Spleen (tissue), 11 donors: Measurements from ENCODE around the gene DAPK1. TPM values are rescaled to one million over a fixed set of nuclear protein-coding genes. Genes with fewer than 3 reads are reported as not detected.
A peak's percentile ranks its signal among the peaks of the same experiment; 100 is the strongest.

Source experiments
- DNase-seq: peaks from one replicate; pipeline ENCODE4 v3.0.0-alpha.2; 2020
- H3K27ac ChIP-seq, 8 donors: fragments of 200-600 bp; sonication (generic) in 7 of 8; 1 replicate in 4 of 8; 2 replicates in 4 of 8; pipeline versions ENCODE4 v1.5.0 to v1.8.0; 2016 to 2021; ENCODE audit warnings: inconsistent platforms in 4 of 8, mild to moderate bottlenecking in 4 of 8, moderate library complexity in 1 of 8
- H3K27me3 ChIP-seq, 7 donors: fragments of 200-600 bp; sonication (generic) in 6 of 7; replicated peaks in 1 of 7; 1 replicate in 4 of 7; 2 replicates in 3 of 7; pipeline versions ENCODE4 v1.5.0 to v1.8.0; 2016 to 2021; ENCODE audit warnings: inconsistent platforms in 3 of 7, mild to moderate bottlenecking in 1 of 7
- H3K36me3 ChIP-seq, 6 donors: fragments of 200-600 bp; sonication (generic) in 5 of 6; 1 replicate in 4 of 6; 2 replicates in 2 of 6; pipeline versions ENCODE4 v1.5.0 to v1.8.0; 2016 to 2021; ENCODE audit warnings: inconsistent platforms in 2 of 6
- H3K4me1 ChIP-seq, 6 donors: fragments of 200-600 bp; sonication (generic) in 5 of 6; 1 replicate in 3 of 6; 2 replicates in 3 of 6; pipeline versions ENCODE4 v1.5.0 to v1.8.0; 2016 to 2021; ENCODE audit warnings: inconsistent platforms in 3 of 6
- H3K4me3 ChIP-seq, 8 donors: fragments of 200-600 bp; sonication (generic) in 7 of 8; 1 replicate in 4 of 8; 2 replicates in 4 of 8; pipeline versions ENCODE4 v1.5.0 to v1.8.0; 2016 to 2021; ENCODE audit warnings: inconsistent platforms in 4 of 8, mild to moderate bottlenecking in 4 of 8, moderate library complexity in 2 of 8
- H3K9me3 ChIP-seq, 8 donors: fragments of 200-600 bp; sonication (generic) in 7 of 8; 1 replicate in 4 of 8; 2 replicates in 4 of 8; pipeline versions ENCODE4 v1.5.0 to v1.8.0; 2016 to 2021; ENCODE audit warnings: inconsistent platforms in 4 of 8
- POLR2A ChIP-seq, 3 donors: fragments of 450-650 bp; IDR thresholded peaks; one replicate each; pipeline ENCODE4 v1.5.1; 2017; ENCODE audit warnings: antibody characterized with exemption in 3 of 3, mild to moderate bottlenecking in 1 of 3
- POLR2AphosphoS5 ChIP-seq, 3 donors: sonication (generic); formaldehyde crosslinking; IDR thresholded peaks; one replicate each; pipeline ENCODE4 v1.5.1; 2017; ENCODE audit warnings: antibody characterized with exemption in 3 of 3
- WGBS, 5 donors: extraction: QIAGEN DNeasy Blood & Tissue Kit in 3 of 5; methylation state at CpG; one replicate each; pipeline versions ENCODE4 v1.1.5 to v1.1.7; 2013 to 2018; 5-methylcytosine and 5-hydroxymethylcytosine counted together
- intact Hi-C: fragments of 100-400 bp; cut with DNase I; formaldehyde crosslinking; loops from one replicate; pipeline ENCODE4 v1.15.0; 2023; ENCODE audit warnings: low total_unique reads
- polyA plus RNA-seq, 3 donors: library from polyadenylated mRNA; stranded (reverse); fragments of 200-250 nt; gene quantifications; one replicate each; pipeline ENCODE4 v1.2.1, GENCODE V29; 2013
- total RNA-seq, 7 donors: library from RNA; depleted of rRNA in 3 of 7; stranded (reverse); fragments of >200 nt in 3 of 7; fragmentation: NEBNext Ultra II Directional in 4 of 7; extraction: Animal tissue kit (Norgen Biotek cat#: 25700) in 4 of 7; gene quantifications; one replicate each; pipeline versions ENCODE4 v1.1.0 to v1.2.1, GENCODE V29; 2016 to 2021
- TF ChIP-seq, protein P1 (sequence below), 11 experiments: fragments of 200-600 bp in 7 of 11; fragments of 450-650 bp in 4 of 11; sonication (generic) in 4 of 11; IDR thresholded peaks in 8 of 11; conservative IDR thresholded peaks in 3 of 11; 1 replicate in 7 of 11; 2 replicates in 4 of 11; pipeline versions ENCODE4 v1.4.0 to v1.8.0; 2016 to 2021; ENCODE audit warnings: antibody characterized with exemption in 11 of 11, inconsistent platforms in 4 of 11, mild to moderate bottlenecking in 1 of 11
- donor health status: healthy with polysubstance abuse.
- donor health status: DM: no; HTN: no; CAD: no; lungs with moderate emphysema.
- donor health status: DM: no; HTN: no; CAD: no.
- donor health status: Bipolar disorder and iron deficiency.
- donor health status: healthy.
- donor health status: DM: no; HTN: no; CAD: no.
- donor health status: DM: yes; HTN: yes; CAD: no.

Gene DAPK1
- total and polyA plus RNA-seq, 10 donors: 6.4 to 126 (median 102) TPM

DNA sequence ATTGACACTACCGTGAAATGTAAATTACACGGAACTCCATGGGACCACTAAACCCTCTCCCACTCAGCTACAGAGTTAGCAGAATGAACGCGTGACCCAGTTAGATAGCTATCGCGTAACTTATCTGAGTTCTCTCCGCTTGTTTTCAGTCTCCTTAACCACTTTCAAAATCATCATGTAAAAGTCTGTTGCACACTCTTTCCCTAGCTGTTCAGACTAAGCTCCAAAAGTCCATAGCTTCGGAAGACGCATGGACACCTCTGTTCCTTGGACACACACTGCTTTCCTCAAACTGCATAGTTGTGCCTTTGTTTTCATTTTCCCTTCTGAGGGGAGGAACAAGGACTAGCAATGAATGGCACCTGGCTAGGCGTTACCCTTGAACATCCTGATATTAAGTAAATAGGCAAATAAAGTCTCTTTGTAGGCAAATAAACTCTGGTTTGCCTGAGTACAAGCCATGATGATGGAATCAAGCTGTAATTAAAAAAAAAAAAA is 83.3 kb downstream of the DAPK1 start:
- intact Hi-C loops: no loop called here
- WGBS, 5 donors: 86 to 92% (median 89%) methylated on average over 10 of the region's 10 CpGs
- TF ChIP-seq POLR2A (IDR thresholded peaks at IDR 0.05): no peak
- TF ChIP-seq, protein P1, sequence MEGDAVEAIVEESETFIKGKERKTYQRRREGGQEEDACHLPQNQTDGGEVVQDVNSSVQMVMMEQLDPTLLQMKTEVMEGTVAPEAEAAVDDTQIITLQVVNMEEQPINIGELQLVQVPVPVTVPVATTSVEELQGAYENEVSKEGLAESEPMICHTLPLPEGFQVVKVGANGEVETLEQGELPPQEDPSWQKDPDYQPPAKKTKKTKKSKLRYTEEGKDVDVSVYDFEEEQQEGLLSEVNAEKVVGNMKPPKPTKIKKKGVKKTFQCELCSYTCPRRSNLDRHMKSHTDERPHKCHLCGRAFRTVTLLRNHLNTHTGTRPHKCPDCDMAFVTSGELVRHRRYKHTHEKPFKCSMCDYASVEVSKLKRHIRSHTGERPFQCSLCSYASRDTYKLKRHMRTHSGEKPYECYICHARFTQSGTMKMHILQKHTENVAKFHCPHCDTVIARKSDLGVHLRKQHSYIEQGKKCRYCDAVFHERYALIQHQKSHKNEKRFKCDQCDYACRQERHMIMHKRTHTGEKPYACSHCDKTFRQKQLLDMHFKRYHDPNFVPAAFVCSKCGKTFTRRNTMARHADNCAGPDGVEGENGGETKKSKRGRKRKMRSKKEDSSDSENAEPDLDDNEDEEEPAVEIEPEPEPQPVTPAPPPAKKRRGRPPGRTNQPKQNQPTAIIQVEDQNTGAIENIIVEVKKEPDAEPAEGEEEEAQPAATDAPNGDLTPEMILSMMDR (IDR thresholded peaks at IDR 0.05 in 8 of 11, conservative IDR thresholded peaks at IDR 0.05 in 3 of 11): no peak
- TF ChIP-seq POLR2AphosphoS5 (IDR thresholded peaks at IDR 0.05): no peak
- Histone ChIP-seq H3K36me3 (no peaks in the 10 kb centered on the region), H3K4me3 (no peak overlapping the region), H3K27me3 (no peaks in the 10 kb centered on the region), H3K27ac (peak overlapping the region in 5 of 8 donors; percentile 0 to 55 (median 41)), H3K4me1 (peaks cover 0 to 15% (median 4%) of the 10 kb centered on the region in 6 donors), H3K9me3 (no peaks in the 10 kb centered on the region)
- DNase-seq: no peak

DNA sequence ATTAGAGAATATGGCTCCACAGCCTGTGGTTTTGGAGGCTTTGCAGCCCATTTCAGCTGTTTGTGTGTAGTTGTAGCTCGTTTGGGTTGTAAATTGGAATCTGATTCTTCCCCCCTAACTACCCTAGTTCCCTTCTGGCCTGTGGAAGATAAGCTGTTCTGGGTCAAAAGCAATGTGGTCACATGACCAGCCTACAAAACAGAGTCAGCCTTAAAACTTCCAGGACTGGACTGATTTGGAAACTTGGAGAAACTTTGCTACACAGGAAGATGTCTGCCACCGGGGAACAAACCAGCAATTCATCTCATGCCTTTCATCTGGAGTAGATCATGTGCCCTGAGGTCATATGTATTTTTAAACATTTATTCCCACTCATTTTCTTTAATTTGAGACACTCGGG is 83.8 kb downstream of the DAPK1 start:
- peaks cover 0 to 15% (median 4%) of the 10 kb centered on the region in 6 donors for H3K4me1 ChIP-seq

DNA sequence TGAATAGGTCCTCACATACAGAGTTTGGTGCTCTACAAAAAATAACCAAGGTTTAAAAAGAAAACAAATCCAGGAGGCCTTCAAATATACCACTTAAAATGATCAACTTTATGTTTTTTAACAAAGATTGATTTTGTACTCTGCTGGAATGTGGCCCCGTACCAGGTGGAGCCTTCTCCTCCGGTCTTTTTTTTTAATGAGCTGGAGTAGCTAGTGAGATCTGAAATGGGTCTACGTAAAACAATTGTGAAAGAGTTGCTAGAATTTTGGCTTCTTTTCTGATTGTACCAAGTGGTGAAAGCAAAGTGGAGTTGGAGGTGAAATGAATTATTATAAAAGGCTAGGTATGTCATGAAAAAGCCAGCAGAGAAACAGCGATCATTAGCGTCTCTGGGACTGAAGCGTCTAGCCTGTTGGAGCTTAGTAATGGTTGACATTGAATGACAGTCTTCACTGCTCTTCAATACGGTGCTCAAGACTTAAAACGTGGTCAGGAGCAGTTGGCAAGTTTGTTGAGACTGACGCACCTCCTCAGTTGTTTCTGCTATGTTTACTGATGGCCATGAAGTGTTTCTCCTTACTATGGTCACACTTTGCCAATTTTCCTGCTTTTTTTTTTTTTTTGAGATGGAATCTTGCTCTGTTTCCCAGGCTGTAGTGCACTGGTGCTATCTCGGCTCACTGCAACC is 84.4 kb downstream of the DAPK1 start:
- WGBS, 5 donors: 90 to 95% (median 92%) methylated on average over 10 of the region's 10 CpGs
- intact Hi-C loops: no loop called here
- no peaks in the 10 kb centered on the region for H3K27me3 ChIP-seq
- peak overlapping the region in 3 of 8 donors; percentile 41 to 55 (median 49) for H3K27ac ChIP-seq
- H3K36me3 ChIP-seq: no peaks in the 10 kb centered on the region
- H3K9me3 ChIP-seq: no peaks in the 10 kb centered on the region
- TF ChIP-seq POLR2A (IDR thresholded peaks at IDR 0.05) (no peak), POLR2AphosphoS5 (IDR thresholded peaks at IDR 0.05) (no peak)
- TF ChIP-seq, protein P1 (IDR thresholded peaks at IDR 0.05 in 8 of 11, conservative IDR thresholded peaks at IDR 0.05 in 3 of 11): no peak
- H3K4me1 ChIP-seq: peaks cover 0 to 15% (median 4%) of the 10 kb centered on the region in 6 donors
- DNase-seq: no peak
- H3K4me3 ChIP-seq: no peak overlapping the region

More for the DNA sequence above, 83.8 kb downstream of the DAPK1 start:
- Histone ChIP-seq H3K27ac (peak overlapping the region in 4 of 8 donors; percentile 20 to 55 (median 45)), H3K9me3 (no peaks in the 10 kb centered on the region), H3K27me3 (no peaks in the 10 kb centered on the region), H3K4me3 (no peak overlapping the region), H3K36me3 (no peaks in the 10 kb centered on the region)
- intact Hi-C loops: no loop called here
- TF ChIP-seq POLR2AphosphoS5 (IDR thresholded peaks at IDR 0.05) (no peak), POLR2A (IDR thresholded peaks at IDR 0.05) (no peak)
- TF ChIP-seq, protein P1 (IDR thresholded peaks at IDR 0.05 in 8 of 11, conservative IDR thresholded peaks at IDR 0.05 in 3 of 11): no peak
- WGBS, 5 donors: 30 to 62% (median 40%) methylated on average over 3 of the region's 3 CpGs
- DNase-seq: no peak

DNA sequence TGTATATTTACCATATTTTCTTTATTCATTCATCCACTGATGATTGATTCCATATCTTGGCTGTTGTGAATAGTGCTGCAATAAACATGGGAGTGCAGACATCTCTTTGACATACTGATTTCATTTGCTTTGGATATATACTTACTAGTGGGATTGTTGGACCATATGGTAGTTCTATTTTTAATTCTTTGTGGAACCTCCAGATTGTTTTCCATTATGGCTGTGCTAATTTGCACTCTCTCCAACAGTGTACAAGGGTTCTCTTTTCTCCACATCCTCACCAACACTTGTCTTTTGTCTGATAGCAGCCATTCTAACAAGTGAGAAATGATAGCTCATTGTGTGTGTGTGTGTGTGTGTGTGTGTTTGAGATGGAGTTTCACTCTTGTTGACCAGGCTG is 86.7 kb downstream of the DAPK1 start:
- intact Hi-C loops: no loop called here
- no peak for DNase-seq
- Histone ChIP-seq H3K9me3 (no peaks in the 10 kb centered on the region), H3K27ac (no peak overlapping the region), H3K27me3 (no peaks in the 10 kb centered on the region), H3K4me1 (peaks cover 0 to 12% (median 1%) of the 10 kb centered on the region in 6 donors), H3K36me3 (no peaks in the 10 kb centered on the region), H3K4me3 (no peak overlapping the region)
- TF ChIP-seq POLR2AphosphoS5 (IDR thresholded peaks at IDR 0.05) (no peak), POLR2A (IDR thresholded peaks at IDR 0.05) (no peak)
- TF ChIP-seq, protein P1 (IDR thresholded peaks at IDR 0.05 in 8 of 11, conservative IDR thresholded peaks at IDR 0.05 in 3 of 11): no peak
